ENCODE data around the gene PPP1R3C.

DNA sequence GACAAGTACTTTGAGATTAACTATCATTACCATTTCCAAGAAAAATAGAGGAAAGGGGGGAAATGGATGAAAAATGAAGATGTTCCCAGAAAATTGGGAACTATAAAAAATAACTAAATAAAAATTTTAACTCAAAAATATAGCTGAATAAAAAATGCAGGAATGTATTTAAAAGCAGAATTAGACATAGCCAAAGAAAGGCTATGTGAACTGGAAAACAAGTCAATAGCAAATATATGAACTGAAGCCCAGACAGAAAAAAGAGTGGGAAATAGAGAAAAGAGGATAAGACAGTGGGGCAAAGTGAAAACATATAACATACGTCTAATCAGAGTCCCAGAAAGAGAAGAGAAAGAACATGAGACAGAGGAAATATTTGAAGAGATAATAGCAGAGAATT, 10.3 kb downstream of the PPP1R3C start:
- TF ChIP-seq, protein P1, sequence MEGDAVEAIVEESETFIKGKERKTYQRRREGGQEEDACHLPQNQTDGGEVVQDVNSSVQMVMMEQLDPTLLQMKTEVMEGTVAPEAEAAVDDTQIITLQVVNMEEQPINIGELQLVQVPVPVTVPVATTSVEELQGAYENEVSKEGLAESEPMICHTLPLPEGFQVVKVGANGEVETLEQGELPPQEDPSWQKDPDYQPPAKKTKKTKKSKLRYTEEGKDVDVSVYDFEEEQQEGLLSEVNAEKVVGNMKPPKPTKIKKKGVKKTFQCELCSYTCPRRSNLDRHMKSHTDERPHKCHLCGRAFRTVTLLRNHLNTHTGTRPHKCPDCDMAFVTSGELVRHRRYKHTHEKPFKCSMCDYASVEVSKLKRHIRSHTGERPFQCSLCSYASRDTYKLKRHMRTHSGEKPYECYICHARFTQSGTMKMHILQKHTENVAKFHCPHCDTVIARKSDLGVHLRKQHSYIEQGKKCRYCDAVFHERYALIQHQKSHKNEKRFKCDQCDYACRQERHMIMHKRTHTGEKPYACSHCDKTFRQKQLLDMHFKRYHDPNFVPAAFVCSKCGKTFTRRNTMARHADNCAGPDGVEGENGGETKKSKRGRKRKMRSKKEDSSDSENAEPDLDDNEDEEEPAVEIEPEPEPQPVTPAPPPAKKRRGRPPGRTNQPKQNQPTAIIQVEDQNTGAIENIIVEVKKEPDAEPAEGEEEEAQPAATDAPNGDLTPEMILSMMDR (IDR thresholded peaks at IDR 0.05), result no peak
- no peak for TF ChIP-seq POLR2A (IDR thresholded peaks at IDR 0.05)

Data from uterus (tissue), 2 donors.